H9 (cell line): ENCODE measurements around the gene PPP4R2. TPM values are rescaled to one million over a fixed set of nuclear protein-coding genes. Genes with fewer than 3 reads are reported as not detected.

Experiments
- DNase-seq: peaks from one replicate; pipeline ENCODE4 v3.0.0-alpha.2; 2017
- H2AFZ ChIP-seq: one replicate; pipeline ENCODE4 v1.6.1; 2013; ENCODE audit warnings: mild to moderate bottlenecking, low read length, control low read depth, moderate library complexity
- H2AK5ac ChIP-seq: 2 replicates; pipeline ENCODE4 v1.6.1; 2013; ENCODE audit warnings: low read length, control low read depth, mixed read lengths; ENCODE audit not compliant: insufficient read length
- H2BK120ac ChIP-seq: one replicate; pipeline ENCODE4 v1.6.1; 2013; ENCODE audit warnings: low read depth, mild to moderate bottlenecking, low read length, control low read depth, inconsistent platforms; ENCODE audit not compliant: poor library complexity, severe bottlenecking
- H2BK12ac ChIP-seq: 2 replicates; pipeline ENCODE4 v1.6.1; 2013; ENCODE audit warnings: low read length, control low read depth, mixed read lengths, low read depth; ENCODE audit not compliant: insufficient read length
- H2BK15ac ChIP-seq: 2 replicates; pipeline ENCODE4 v1.6.1; 2013; ENCODE audit warnings: low read depth, low read length, control low read depth
- H2BK20ac ChIP-seq: one replicate; pipeline ENCODE4 v1.6.1; 2013; ENCODE audit warnings: low read depth, mild to moderate bottlenecking, low read length, control low read depth, inconsistent platforms; ENCODE audit not compliant: poor library complexity, severe bottlenecking
- H2BK5ac ChIP-seq: 2 replicates; pipeline ENCODE4 v1.6.1; 2013; ENCODE audit warnings: low read length, control low read depth, mixed read lengths; ENCODE audit not compliant: insufficient read length
- H3K14ac ChIP-seq: 2 replicates; pipeline ENCODE4 v1.6.1; 2013; ENCODE audit warnings: low read length, control low read depth; ENCODE audit not compliant: insufficient read depth
- H3K18ac ChIP-seq: 2 replicates; pipeline ENCODE4 v1.6.1; 2013; ENCODE audit warnings: low read depth, mild to moderate bottlenecking, mixed read lengths, low read length, control low read depth; ENCODE audit not compliant: insufficient read length
- H3K23ac ChIP-seq: 2 replicates; pipeline ENCODE4 v1.6.1; 2013; ENCODE audit warnings: low read length, control low read depth, mixed read lengths, low read depth; ENCODE audit not compliant: insufficient read length
- H3K23me2 ChIP-seq: 2 replicates; pipeline ENCODE4 v1.6.1; 2013; ENCODE audit warnings: low read depth, mild to moderate bottlenecking, mixed read lengths, low read length, control low read depth; ENCODE audit not compliant: insufficient read length, poor library complexity, severe bottlenecking
- H3K27ac ChIP-seq: 2 replicates; pipeline ENCODE4 v1.5.1; 2013; ENCODE audit warnings: low read length, control low read depth, mixed read lengths, low read depth; ENCODE audit not compliant: insufficient read length
- H3K27me3 ChIP-seq: 2 replicates; pipeline ENCODE4 v1.6.1; 2013; ENCODE audit warnings: low read length, control low read depth, inconsistent platforms; ENCODE audit not compliant: insufficient read depth
- H3K4ac ChIP-seq: 2 replicates; pipeline ENCODE4 v1.6.1; 2013; ENCODE audit warnings: low read depth, mild to moderate bottlenecking, control low read depth, inconsistent platforms, low read length, moderate library complexity
- H3K4me1 ChIP-seq: 2 replicates; pipeline ENCODE4 v1.6.1; 2013; ENCODE audit warnings: low read length, control low read depth, inconsistent platforms; ENCODE audit not compliant: insufficient read depth
- H3K4me2 ChIP-seq: 2 replicates; pipeline ENCODE4 v1.6.1; 2013; ENCODE audit warnings: low read length, control low read depth, mixed read lengths; ENCODE audit not compliant: insufficient read length, insufficient read depth
- H3K56ac ChIP-seq: 2 replicates; pipeline ENCODE4 v1.6.1; 2013; ENCODE audit warnings: low read depth, mild to moderate bottlenecking, mixed read lengths, low read length, control low read depth; ENCODE audit not compliant: insufficient read length
- H3K79me1 ChIP-seq: 2 replicates; pipeline ENCODE4 v1.6.1; 2013; ENCODE audit warnings: low read depth, mild to moderate bottlenecking, moderate library complexity, low read length, control low read depth, inconsistent platforms; ENCODE audit not compliant: insufficient read depth, poor library complexity, severe bottlenecking
- H3K79me2 ChIP-seq: 2 replicates; pipeline ENCODE4 v1.6.1; 2013; ENCODE audit warnings: low read length, control low read depth, inconsistent platforms; ENCODE audit not compliant: insufficient read depth
- H3K9ac ChIP-seq: 2 replicates; pipeline ENCODE4 v1.6.1; 2013; ENCODE audit warnings: low read length, control low read depth, mixed read lengths; ENCODE audit not compliant: insufficient read length; ENCODE audit errors: extremely low read depth
- H3K9me3 ChIP-seq: one replicate; pipeline ENCODE4 v1.6.1; 2013; ENCODE audit warnings: low read depth, low read length, inconsistent platforms; ENCODE audit not compliant: control insufficient read depth
- H3T11ph ChIP-seq: one replicate; pipeline ENCODE4 v1.6.1; 2013; ENCODE audit warnings: mild to moderate bottlenecking, low read length, control low read depth, inconsistent platforms
- H4K20me1 ChIP-seq: one replicate; pipeline ENCODE4 v1.6.1; 2013; ENCODE audit not compliant: control insufficient read depth, insufficient read length, insufficient read depth
- H4K5ac ChIP-seq: 2 replicates; pipeline ENCODE4 v1.6.1; 2013; ENCODE audit warnings: low read depth, mild to moderate bottlenecking, mixed read lengths, low read length, control low read depth; ENCODE audit not compliant: insufficient read length
- H4K8ac ChIP-seq: replicated peaks from 2 replicates; pipeline ENCODE4 v1.6.1; 2013; ENCODE audit warnings: low read length, control low read depth, mixed read lengths, low read depth; ENCODE audit not compliant: insufficient read length
- H4K91ac ChIP-seq: 2 replicates; pipeline ENCODE4 v1.6.1; 2013; ENCODE audit warnings: low read depth, mild to moderate bottlenecking, moderate library complexity, mixed read lengths, low read length, control low read depth; ENCODE audit not compliant: insufficient read length
- H3K27ac Mint-ChIP-seq, 3 experiments: 2 replicates in 2 of 3; 3 replicates in 1 of 3; pipeline ENCODE4 v1.8.0; 2020 to 2021; ENCODE audit warnings: mixed read lengths in 3 of 3, mild to moderate bottlenecking in 1 of 3, moderate library complexity in 1 of 3
- H3K27me3 Mint-ChIP-seq: 2 replicates; pipeline ENCODE4 v1.8.0; 2021; ENCODE audit warnings: low read depth, mild to moderate bottlenecking, moderate library complexity, mixed read lengths
- H3K36me3 Mint-ChIP-seq, 3 experiments: 2 replicates in 2 of 3; 3 replicates in 1 of 3; pipeline ENCODE4 v1.8.0; 2020 to 2021; ENCODE audit warnings: low read depth in 3 of 3, mixed read lengths in 3 of 3; ENCODE audit not compliant: insufficient read depth in 1 of 3
- H3K4me1 Mint-ChIP-seq, 2 experiments: 2 replicates each; pipeline ENCODE4 v1.8.0; 2020; ENCODE audit warnings: mixed read lengths in 2 of 2
- H3K4me3 Mint-ChIP-seq, 2 experiments: 2 replicates in 1 of 2; 3 replicates in 1 of 2; pipeline ENCODE4 v1.8.0; 2020 to 2021; ENCODE audit warnings: mild to moderate bottlenecking in 2 of 2, mixed read lengths in 2 of 2, moderate library complexity in 1 of 2
- H3K9me3 Mint-ChIP-seq, 2 experiments: 2 replicates in 1 of 2; 3 replicates in 1 of 2; pipeline ENCODE4 v1.8.0; 2020; ENCODE audit warnings: mild to moderate bottlenecking in 2 of 2, mixed read lengths in 2 of 2, moderate library complexity in 1 of 2
- WGBS: extraction: QIAGEN DNeasy Blood & Tissue Kit; methylation state at CpG from one replicate; pipeline ENCODE4 v1.1.7; 2013; ENCODE audit warnings: missing lambda C conversion rate, low lambda C conversion rate, mixed read lengths; ENCODE audit not compliant: insufficient read length; ENCODE audit errors: extremely low coverage; 5-methylcytosine and 5-hydroxymethylcytosine counted together
- total RNA-seq: library from RNA; stranded (reverse); gene quantifications from 2 replicates; pipeline ENCODE4 v1.2.1, GENCODE V29; 2021
- TF ChIP-seq, protein P1 (sequence below): fragments of 200-600 bp; sonication (generic); conservative IDR thresholded peaks from 3 replicates; pipeline ENCODE4 v1.8.0; 2021; ENCODE audit warnings: antibody characterized with exemption, mild to moderate bottlenecking

PPP4R2 gene
- total RNA-seq, 1 experiment from 2014 or later = 132 TPM

DNA sequence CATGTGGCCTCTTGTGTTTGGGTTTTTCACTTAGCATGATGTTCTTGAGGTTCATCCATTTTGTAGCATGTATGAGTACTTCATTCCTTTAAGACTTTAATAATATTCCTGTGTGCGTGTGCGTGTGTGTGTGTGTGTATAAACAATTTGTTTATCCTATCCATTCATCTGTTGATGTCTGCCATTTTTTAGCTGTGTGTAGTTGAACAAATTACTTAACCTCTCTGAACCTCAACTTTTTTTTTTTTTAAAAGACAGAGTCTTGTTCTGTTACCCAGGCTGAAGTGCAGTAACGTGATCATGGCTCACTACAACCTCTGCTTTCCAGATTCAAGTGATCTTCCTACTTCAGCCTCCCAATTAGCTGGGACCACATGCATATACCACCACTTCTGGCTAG lies 112.1 kb downstream of the PPP4R2 start:
- H3K36me3 Mint-ChIP-seq = no peaks in the 10 kb centered on the region
- H2AFZ ChIP-seq = no peak overlapping the region
- DNase-seq = no peak
- H2BK12ac ChIP-seq = no peak overlapping the region
- no peak overlapping the region for H4K5ac ChIP-seq
- no peaks in the 10 kb centered on the region for H3K9me3 ChIP-seq
- no peaks in the 10 kb centered on the region for H3K4me1 ChIP-seq
- TF ChIP-seq, protein P1, sequence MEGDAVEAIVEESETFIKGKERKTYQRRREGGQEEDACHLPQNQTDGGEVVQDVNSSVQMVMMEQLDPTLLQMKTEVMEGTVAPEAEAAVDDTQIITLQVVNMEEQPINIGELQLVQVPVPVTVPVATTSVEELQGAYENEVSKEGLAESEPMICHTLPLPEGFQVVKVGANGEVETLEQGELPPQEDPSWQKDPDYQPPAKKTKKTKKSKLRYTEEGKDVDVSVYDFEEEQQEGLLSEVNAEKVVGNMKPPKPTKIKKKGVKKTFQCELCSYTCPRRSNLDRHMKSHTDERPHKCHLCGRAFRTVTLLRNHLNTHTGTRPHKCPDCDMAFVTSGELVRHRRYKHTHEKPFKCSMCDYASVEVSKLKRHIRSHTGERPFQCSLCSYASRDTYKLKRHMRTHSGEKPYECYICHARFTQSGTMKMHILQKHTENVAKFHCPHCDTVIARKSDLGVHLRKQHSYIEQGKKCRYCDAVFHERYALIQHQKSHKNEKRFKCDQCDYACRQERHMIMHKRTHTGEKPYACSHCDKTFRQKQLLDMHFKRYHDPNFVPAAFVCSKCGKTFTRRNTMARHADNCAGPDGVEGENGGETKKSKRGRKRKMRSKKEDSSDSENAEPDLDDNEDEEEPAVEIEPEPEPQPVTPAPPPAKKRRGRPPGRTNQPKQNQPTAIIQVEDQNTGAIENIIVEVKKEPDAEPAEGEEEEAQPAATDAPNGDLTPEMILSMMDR = no peak
- no peak overlapping the region for H3K23ac ChIP-seq
- no peak overlapping the region for H2BK5ac ChIP-seq
- H3T11ph ChIP-seq = no peak overlapping the region
- no peak overlapping the region for H3K4ac ChIP-seq
- H3K27me3 ChIP-seq = no peaks in the 10 kb centered on the region
- no peak overlapping the region for H4K91ac ChIP-seq
- no peak overlapping the region for H2AK5ac ChIP-seq
- H2BK20ac ChIP-seq = no peak overlapping the region
- H3K4me1 Mint-ChIP-seq = peaks cover 4 to 8% of the 10 kb centered on the region in 2 experiments; a peak in 3 of 4 replicates
- no peak overlapping the region for H3K56ac ChIP-seq
- no peak overlapping the region for H3K18ac ChIP-seq
- H3K9ac ChIP-seq = no peak overlapping the region
- no peak overlapping the region for H3K4me2 ChIP-seq
- H3K27me3 Mint-ChIP-seq = 0 out of 2 replicates have a peak, but pooled peaks cover 2% of the 10 kb centered on the region
- H3K79me1 ChIP-seq = no peaks in the 10 kb centered on the region
- no peaks in the 10 kb centered on the region for H3K23me2 ChIP-seq
- H3K14ac ChIP-seq = no peak overlapping the region
- no peak overlapping the region for H3K27ac ChIP-seq
- no peak overlapping the region for H2BK120ac ChIP-seq
- H3K9me3 Mint-ChIP-seq = peaks cover 0 to 1% of the 10 kb centered on the region in 2 experiments; a peak in 1 of 5 replicates
- no peaks in the 10 kb centered on the region for H4K20me1 ChIP-seq
- H2BK15ac ChIP-seq = no peak overlapping the region
- H3K27ac Mint-ChIP-seq = no peak overlapping the region
- no peak overlapping the region for H3K4me3 Mint-ChIP-seq
- WGBS = no CpG with 5 or more reads among the region's 3 CpGs
- no peaks in the 10 kb centered on the region for H3K79me2 ChIP-seq
- no peak overlapping the region for H4K8ac ChIP-seq
